ENCODE data around the gene TANC1. TPM values are rescaled to one million over a fixed set of nuclear protein-coding genes. Genes with fewer than 3 reads are reported as not detected.

Gene TANC1
- total RNA-seq, 1 donor from 2014 or later, result 45.0 TPM

DNA sequence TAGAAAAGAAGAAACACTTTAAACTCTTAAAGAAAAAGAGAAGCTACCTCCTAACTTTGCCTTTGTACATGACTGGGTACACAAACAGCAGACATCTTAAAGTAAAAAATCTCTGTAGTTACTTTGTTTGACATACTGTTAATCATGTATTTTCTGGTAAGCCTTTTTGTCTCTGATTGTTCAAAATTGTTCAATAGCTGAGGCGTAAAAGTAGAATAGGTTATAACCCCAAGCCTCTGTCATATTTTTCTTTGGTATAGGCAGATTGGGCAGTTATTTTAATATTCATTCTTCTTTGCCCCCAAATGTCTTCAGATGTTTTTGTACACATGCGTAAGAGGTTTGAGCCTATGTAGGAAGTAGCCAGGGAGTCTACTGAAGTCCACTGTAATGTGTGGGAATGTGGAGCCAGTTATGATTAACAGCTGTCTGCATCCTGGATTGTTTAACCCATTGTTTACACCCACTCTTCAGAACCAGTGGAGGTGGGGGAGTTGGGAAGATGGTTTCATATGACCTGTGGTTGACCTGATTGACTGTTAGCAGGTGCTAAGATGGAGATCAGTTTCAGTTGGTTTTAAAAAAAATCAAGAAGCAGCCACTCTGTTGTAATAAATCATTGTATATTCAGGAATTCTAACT lies 150.5 kb downstream of the TANC1 start:
- H3K27me3 Mint-ChIP-seq (ENCODE audit: low read depth, unreplicated experiment), result no peaks in the 10 kb centered on the region
- peaks cover 41% of the 10 kb centered on the region for H3K79me2 ChIP-seq (ENCODE audit: insufficient read depth, low read length)
- FAIRE-seq (no peak), DNase-seq (ENCODE audit: low read depth) (no peak)
- no peaks in the 10 kb centered on the region for H3K9me3 Mint-ChIP-seq (ENCODE audit: unreplicated experiment)
- no peaks in the 10 kb centered on the region for H3K36me3 ChIP-seq (ENCODE audit: insufficient read depth, low read length)
- peak overlapping the region; percentile 10 for H3K27ac Mint-ChIP-seq (ENCODE audit: unreplicated experiment)
- no peak overlapping the region for H2AFZ ChIP-seq (ENCODE audit: low read depth, low read length)
- H3K27ac ChIP-seq (ENCODE audit: low read depth, low read length), result no peak overlapping the region
- H3K36me3 Mint-ChIP-seq (ENCODE audit: low read depth, unreplicated experiment), result peaks cover 18% of the 10 kb centered on the region
- no peaks in the 10 kb centered on the region for H3K27me3 ChIP-seq (ENCODE audit: insufficient read depth, low read length)
- H3K4me1 ChIP-seq (ENCODE audit: insufficient read depth, low read length), result peaks cover 22% of the 10 kb centered on the region
- H3K9ac ChIP-seq (ENCODE audit: low read length), result peak overlapping the region; percentile 5
- no peak overlapping the region for H3K4me3 ChIP-seq (ENCODE audit: insufficient read depth, low read depth, low read length)
- no peak overlapping the region for H3K4me3 Mint-ChIP-seq (ENCODE audit: unreplicated experiment)
- H4K20me1 ChIP-seq (ENCODE audit: insufficient read depth, low read length), result no peaks in the 10 kb centered on the region
- H3K9me3 ChIP-seq (ENCODE audit: insufficient read depth, low read depth, low read length), result no peaks in the 10 kb centered on the region
- no peak for TF ChIP-seq EZH2 (IDR thresholded peaks at IDR 0.05; ENCODE audit: insufficient read depth, low read length)
- TF ChIP-seq, protein P1, sequence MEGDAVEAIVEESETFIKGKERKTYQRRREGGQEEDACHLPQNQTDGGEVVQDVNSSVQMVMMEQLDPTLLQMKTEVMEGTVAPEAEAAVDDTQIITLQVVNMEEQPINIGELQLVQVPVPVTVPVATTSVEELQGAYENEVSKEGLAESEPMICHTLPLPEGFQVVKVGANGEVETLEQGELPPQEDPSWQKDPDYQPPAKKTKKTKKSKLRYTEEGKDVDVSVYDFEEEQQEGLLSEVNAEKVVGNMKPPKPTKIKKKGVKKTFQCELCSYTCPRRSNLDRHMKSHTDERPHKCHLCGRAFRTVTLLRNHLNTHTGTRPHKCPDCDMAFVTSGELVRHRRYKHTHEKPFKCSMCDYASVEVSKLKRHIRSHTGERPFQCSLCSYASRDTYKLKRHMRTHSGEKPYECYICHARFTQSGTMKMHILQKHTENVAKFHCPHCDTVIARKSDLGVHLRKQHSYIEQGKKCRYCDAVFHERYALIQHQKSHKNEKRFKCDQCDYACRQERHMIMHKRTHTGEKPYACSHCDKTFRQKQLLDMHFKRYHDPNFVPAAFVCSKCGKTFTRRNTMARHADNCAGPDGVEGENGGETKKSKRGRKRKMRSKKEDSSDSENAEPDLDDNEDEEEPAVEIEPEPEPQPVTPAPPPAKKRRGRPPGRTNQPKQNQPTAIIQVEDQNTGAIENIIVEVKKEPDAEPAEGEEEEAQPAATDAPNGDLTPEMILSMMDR (IDR thresholded peaks at IDR 0.05; ENCODE audit: insufficient read depth, low read depth, low read length), result no peak
- H3K4me1 Mint-ChIP-seq (ENCODE audit: low read depth, unreplicated experiment), result peaks cover 31% of the 10 kb centered on the region
- no peak overlapping the region for H3K4me2 ChIP-seq (ENCODE audit: low read length)

DNA sequence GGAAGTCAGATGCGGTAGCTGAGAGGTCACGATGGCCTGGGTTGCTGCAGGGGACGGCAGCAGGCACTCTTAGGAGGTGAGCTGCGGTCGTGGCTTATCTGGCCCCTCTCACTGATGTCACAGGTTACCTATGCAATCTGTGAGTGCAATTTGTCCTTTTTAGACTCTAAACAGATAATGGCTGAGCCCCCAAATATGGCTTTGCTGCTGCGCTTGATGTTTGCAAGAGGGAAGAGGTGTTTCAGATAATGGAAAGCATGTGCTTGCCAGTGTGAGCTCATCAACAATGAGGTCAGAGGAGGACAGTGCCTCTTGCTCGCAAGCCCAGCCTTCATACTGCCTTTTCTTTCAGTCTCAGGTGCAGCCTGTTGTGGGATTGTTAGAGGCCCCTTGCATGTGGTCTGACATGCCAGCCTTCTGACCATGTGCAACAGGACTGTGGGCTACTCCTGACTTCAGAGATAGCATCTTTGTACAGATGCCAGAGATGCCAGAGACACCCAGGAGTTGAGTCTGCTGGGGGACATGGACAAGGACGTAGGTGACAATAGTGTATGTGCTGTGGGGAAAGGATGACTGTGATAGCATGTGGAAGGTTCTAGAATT lies 151.3 kb downstream of the TANC1 start:
- no peaks in the 10 kb centered on the region for H4K20me1 ChIP-seq (ENCODE audit: insufficient read depth, low read length)
- no peak overlapping the region for H3K27ac ChIP-seq (ENCODE audit: low read depth, low read length)
- FAIRE-seq, result no peak
- no peaks in the 10 kb centered on the region for H3K9me3 Mint-ChIP-seq (ENCODE audit: unreplicated experiment)
- DNase-seq (ENCODE audit: low read depth), result peak; percentile 41
- peaks cover 39% of the 10 kb centered on the region for H3K4me1 Mint-ChIP-seq (ENCODE audit: low read depth, unreplicated experiment)
- no peak overlapping the region for H3K4me2 ChIP-seq (ENCODE audit: low read length)
- no peak overlapping the region for H2AFZ ChIP-seq (ENCODE audit: low read depth, low read length)
- H3K79me2 ChIP-seq (ENCODE audit: insufficient read depth, low read length), result peaks cover 41% of the 10 kb centered on the region
- H3K27me3 ChIP-seq (ENCODE audit: insufficient read depth, low read length), result no peaks in the 10 kb centered on the region
- H3K4me3 Mint-ChIP-seq (ENCODE audit: unreplicated experiment), result no peak overlapping the region
- H3K36me3 Mint-ChIP-seq (ENCODE audit: low read depth, unreplicated experiment), result peaks cover 18% of the 10 kb centered on the region
- no peaks in the 10 kb centered on the region for H3K36me3 ChIP-seq (ENCODE audit: insufficient read depth, low read length)
- TF ChIP-seq EZH2 (IDR thresholded peaks at IDR 0.05; ENCODE audit: insufficient read depth, low read length), result no peak
- TF ChIP-seq, protein P1 (IDR thresholded peaks at IDR 0.05; ENCODE audit: insufficient read depth, low read depth, low read length), result no peak
- H3K27me3 Mint-ChIP-seq (ENCODE audit: low read depth, unreplicated experiment), result no peaks in the 10 kb centered on the region
- H3K27ac Mint-ChIP-seq (ENCODE audit: unreplicated experiment), result peak overlapping the region; percentile 68
- H3K4me1 ChIP-seq (ENCODE audit: insufficient read depth, low read length), result peaks cover 28% of the 10 kb centered on the region
- H3K4me3 ChIP-seq (ENCODE audit: insufficient read depth, low read depth, low read length), result no peak overlapping the region
- no peaks in the 10 kb centered on the region for H3K9me3 ChIP-seq (ENCODE audit: insufficient read depth, low read depth, low read length)
- H3K9ac ChIP-seq (ENCODE audit: low read length), result peak overlapping the region; percentile 5

DNA sequence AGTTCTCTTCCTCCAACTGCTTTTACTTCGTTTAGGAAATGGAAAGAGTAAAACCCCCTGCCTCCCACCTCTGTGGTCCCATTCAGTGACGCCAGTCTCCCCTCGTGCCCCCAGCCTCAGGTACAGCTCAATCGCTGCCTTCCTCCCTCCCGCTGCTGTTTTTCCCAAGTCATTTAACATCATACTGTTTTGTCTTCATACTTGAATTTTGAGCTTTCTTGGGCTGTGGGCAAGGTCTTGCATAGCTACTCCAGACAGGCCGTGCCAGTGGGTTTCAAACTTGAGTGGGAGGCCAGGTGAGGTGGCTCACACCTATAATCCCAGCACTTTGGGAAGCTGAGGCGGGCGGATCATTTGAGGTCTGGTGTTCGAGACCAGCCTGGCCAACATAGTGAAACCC lies 155.3 kb downstream of the TANC1 start:
- no peak overlapping the region for H3K4me3 ChIP-seq (ENCODE audit: insufficient read depth, low read depth, low read length)
- peaks cover 53% of the 10 kb centered on the region for H3K4me1 Mint-ChIP-seq (ENCODE audit: low read depth, unreplicated experiment)

More for the DNA sequence above, 155.3 kb downstream of the TANC1 start:
- Mint-ChIP-seq H3K27ac (ENCODE audit: unreplicated experiment) (peak overlapping the region; percentile 90), H3K4me3 (ENCODE audit: unreplicated experiment) (no peak overlapping the region), H3K27me3 (ENCODE audit: low read depth, unreplicated experiment) (no peaks in the 10 kb centered on the region), H3K9me3 (ENCODE audit: unreplicated experiment) (peaks cover 3% of the 10 kb centered on the region), H3K36me3 (ENCODE audit: low read depth, unreplicated experiment) (peaks cover 15% of the 10 kb centered on the region)
- Histone ChIP-seq H3K27me3 (ENCODE audit: insufficient read depth, low read length) (no peaks in the 10 kb centered on the region), H3K9ac (ENCODE audit: low read length) (peak overlapping the region; percentile 81), H2AFZ (ENCODE audit: low read depth, low read length) (no peak overlapping the region), H3K36me3 (ENCODE audit: insufficient read depth, low read length) (no peaks in the 10 kb centered on the region), H3K9me3 (ENCODE audit: insufficient read depth, low read depth, low read length) (no peaks in the 10 kb centered on the region), H3K79me2 (ENCODE audit: insufficient read depth, low read length) (peaks cover 51% of the 10 kb centered on the region), H4K20me1 (ENCODE audit: insufficient read depth, low read length) (no peaks in the 10 kb centered on the region), H3K27ac (ENCODE audit: low read depth, low read length) (peak overlapping the region; percentile 97), H3K4me1 (ENCODE audit: insufficient read depth, low read length) (peaks cover 40% of the 10 kb centered on the region), H3K4me2 (ENCODE audit: low read length) (peak overlapping the region; percentile 70)
- TF ChIP-seq, protein P1 (IDR thresholded peaks at IDR 0.05; ENCODE audit: insufficient read depth, low read depth, low read length), result no peak
- TF ChIP-seq EZH2 (IDR thresholded peaks at IDR 0.05; ENCODE audit: insufficient read depth, low read length), result no peak
- FAIRE-seq (no peak), DNase-seq (ENCODE audit: low read depth) (no peak)

Measured in astrocyte (in vitro differentiated cells and primary cell).